HEK293 (cell line): ENCODE data around the gene KLHL10.
A peak's percentile ranks its signal among the peaks of the same experiment; 100 is the strongest.

ENCODE experiments used
- GLIS1 ChIP-seq: fragments of 450-650 bp; formaldehyde crosslinking; IDR thresholded peaks from 2 replicates; pipeline ENCODE4 v1.5.1; 2016; ENCODE audit warnings: missing biosample characterization, missing genetic modification characterization
- HOXA7 ChIP-seq: sonication (generic); formaldehyde crosslinking; IDR thresholded peaks from 2 replicates; pipeline ENCODE4 v1.8.1; 2022; ENCODE audit warnings: missing genetic modification reagents, borderline replicate concordance
- KLF10 ChIP-seq: fragments of 450-650 bp; IDR thresholded peaks from 2 replicates; pipeline ENCODE4 v1.5.1; 2018; ENCODE audit warnings: missing biosample characterization, mild to moderate bottlenecking, missing genetic modification characterization
- MZF1 ChIP-seq: fragments of 450-650 bp; formaldehyde crosslinking; IDR thresholded peaks from 2 replicates; pipeline ENCODE4 v1.5.1; 2017; ENCODE audit warnings: missing biosample characterization, missing genetic modification characterization, borderline replicate concordance
- SETDB1 ChIP-seq: IDR thresholded peaks from one replicate; pipeline ENCODE4 v1.6.1; 2017; ENCODE audit warnings: mild to moderate bottlenecking, low read length, moderate library complexity, mixed read lengths; ENCODE audit not compliant: insufficient read length
- SP2 ChIP-seq: fragments of 450-650 bp; formaldehyde crosslinking; IDR thresholded peaks from 2 replicates; pipeline ENCODE4 v1.5.1; 2016; ENCODE audit warnings: missing biosample characterization, missing genetic modification characterization
- ZBTB48 ChIP-seq: fragments of 450-650 bp; formaldehyde crosslinking; IDR thresholded peaks from 2 replicates; pipeline ENCODE4 v1.5.1; 2016; ENCODE audit warnings: missing biosample characterization, missing genetic modification characterization
- ZBTB8A ChIP-seq: fragments of 450-650 bp; formaldehyde crosslinking; IDR thresholded peaks from 2 replicates; pipeline ENCODE4 v1.5.1; 2016; ENCODE audit warnings: missing biosample characterization, missing genetic modification characterization
- ZNF132 ChIP-seq: fragments of 450-650 bp; formaldehyde crosslinking; IDR thresholded peaks from 2 replicates; pipeline ENCODE4 v1.5.1; 2017; ENCODE audit warnings: missing biosample characterization, missing genetic modification characterization, borderline replicate concordance
- ZNF184 ChIP-seq: fragments of 450-650 bp; IDR thresholded peaks from 2 replicates; pipeline ENCODE4 v1.5.1; 2018; ENCODE audit warnings: missing biosample characterization, mild to moderate bottlenecking, missing genetic modification characterization
- ZNF2 ChIP-seq: fragments of 450-650 bp; formaldehyde crosslinking; IDR thresholded peaks from 2 replicates; pipeline ENCODE4 v1.5.1; 2016; ENCODE audit warnings: missing biosample characterization, missing genetic modification characterization
- ZNF239 ChIP-seq: fragments of 450-650 bp; formaldehyde crosslinking; IDR thresholded peaks from 2 replicates; pipeline ENCODE4 v1.5.1; 2016; ENCODE audit warnings: missing biosample characterization, missing genetic modification characterization
- ZNF324 ChIP-seq: fragments of 450-650 bp; formaldehyde crosslinking; IDR thresholded peaks from 2 replicates; pipeline ENCODE4 v1.5.1; 2016; ENCODE audit warnings: missing biosample characterization, missing genetic modification characterization
- ZNF366 ChIP-seq: fragments of 450-650 bp; formaldehyde crosslinking; conservative IDR thresholded peaks from 2 replicates; pipeline ENCODE4 v1.5.1; 2016; ENCODE audit warnings: missing biosample characterization, missing genetic modification characterization
- ZNF585B ChIP-seq: fragments of 450-650 bp; formaldehyde crosslinking; IDR thresholded peaks from 2 replicates; pipeline ENCODE4 v1.5.1; 2016; ENCODE audit warnings: missing biosample characterization, missing genetic modification characterization
- ZNF610 ChIP-seq: fragments of 450-650 bp; formaldehyde crosslinking; IDR thresholded peaks from 2 replicates; pipeline ENCODE4 v1.5.1; 2016; ENCODE audit warnings: missing biosample characterization, missing genetic modification characterization, borderline replicate concordance
- ZNF747 ChIP-seq: fragments of 450-650 bp; formaldehyde crosslinking; IDR thresholded peaks from 2 replicates; pipeline ENCODE4 v1.5.1; 2016; ENCODE audit warnings: missing biosample characterization, missing genetic modification characterization
- ZNF776 ChIP-seq: fragments of 450-650 bp; formaldehyde crosslinking; IDR thresholded peaks from 2 replicates; pipeline ENCODE4 v1.5.0; 2017; ENCODE audit warnings: missing biosample characterization, missing genetic modification characterization, borderline replicate concordance
- TF ChIP-seq, protein P1 (sequence below): fragments of 450-650 bp; formaldehyde crosslinking; IDR thresholded peaks from 2 replicates; pipeline ENCODE4 v1.5.1; 2017; ENCODE audit warnings: missing biosample characterization, mild to moderate bottlenecking, missing genetic modification characterization, moderate library complexity
- TF ChIP-seq, protein P2 (sequence below): fragments of 450-650 bp; formaldehyde crosslinking; IDR thresholded peaks from 2 replicates; pipeline ENCODE4 v1.5.1; 2017; ENCODE audit warnings: missing biosample characterization, missing genetic modification characterization
- TF ChIP-seq, protein P3 (sequence below): fragments of 450-650 bp; formaldehyde crosslinking; IDR thresholded peaks from 2 replicates; pipeline ENCODE4 v1.5.1; 2017; ENCODE audit warnings: missing biosample characterization, missing genetic modification characterization
- TF ChIP-seq, protein P4 (sequence below): fragments of 450-650 bp; formaldehyde crosslinking; IDR thresholded peaks from 2 replicates; pipeline ENCODE4 v1.5.1; 2016; ENCODE audit warnings: missing biosample characterization, missing genetic modification characterization
- TF ChIP-seq, protein P5 (sequence below): fragments of 450-650 bp; formaldehyde crosslinking; IDR thresholded peaks from 2 replicates; pipeline ENCODE4 v1.5.1; 2016; ENCODE audit warnings: missing biosample characterization, missing genetic modification characterization, borderline replicate concordance
- TF ChIP-seq, protein P6 (sequence below): fragments of 450-650 bp; formaldehyde crosslinking; IDR thresholded peaks from 2 replicates; pipeline ENCODE4 v1.5.1; 2016; ENCODE audit warnings: missing biosample characterization, missing genetic modification characterization

KLHL10 gene

DNA sequence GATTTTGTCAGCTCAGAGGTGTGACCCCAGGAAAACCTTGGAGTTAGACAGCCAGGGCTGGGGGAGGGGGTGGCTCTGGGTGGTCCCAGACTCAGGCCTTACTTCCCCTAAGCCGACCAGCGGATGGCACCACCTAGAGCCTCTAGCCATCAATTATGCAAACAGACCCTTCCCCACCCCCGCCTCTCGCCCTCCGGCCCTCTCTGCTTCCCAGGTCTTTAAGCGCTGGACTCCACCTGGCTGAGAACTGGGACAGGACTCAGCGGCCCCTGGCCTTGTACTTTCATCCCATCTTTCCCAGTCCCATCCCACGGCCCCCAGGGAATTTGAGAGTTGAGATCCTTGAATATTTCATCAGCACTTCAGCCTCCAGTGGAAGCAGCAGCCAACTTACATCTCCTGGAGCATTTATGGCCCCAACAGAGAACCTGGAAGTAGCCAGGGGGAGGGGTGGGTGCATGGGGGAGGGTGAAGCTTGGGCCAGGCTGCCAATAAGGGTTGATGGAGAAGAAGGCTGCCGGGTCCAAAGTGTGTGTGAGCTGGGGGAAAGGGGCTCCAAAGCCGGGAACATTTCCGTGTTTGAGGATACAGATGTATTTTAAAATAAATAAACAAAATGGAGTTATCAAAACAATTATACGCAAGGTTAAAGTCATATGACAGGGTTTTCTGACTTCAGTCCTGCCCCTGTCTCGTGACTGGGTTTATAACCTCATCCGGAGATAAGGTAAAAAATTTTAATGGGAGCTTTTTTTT, 43.7 kb upstream of the KLHL10 start (continued):
- TF ChIP-seq ZNF239 (tag by site-specific recombination) (no peak), ZNF366 (peak; percentile 62; the same call in 1 of the 2 replicates), ZNF132 (no peak), ZNF2 (tag by site-specific recombination) (no peak), ZNF585B (tag by site-specific recombination) (no peak), HOXA7 (CRISPR knock-in tag) (no peak), ZBTB48 (tag by site-specific recombination) (0 out of 2 replicates have a peak, but pooled peaks have one; percentile 16), GLIS1 (tag by site-specific recombination) (no peak; the same call in none of the 2 replicates), SP2 (tag by site-specific recombination) (peak; percentile 29), ZNF747 (tag by site-specific recombination) (no peak), SETDB1 (no peak), ZNF184 (tag by site-specific recombination) (0 out of 2 replicates have a peak, but pooled peaks have one; percentile 38), ZBTB8A (peak; percentile 26; the same call in 1 of the 2 replicates), KLF10 (tag by site-specific recombination) (peak; percentile 69), ZNF610 (tag by site-specific recombination) (no peak; the same call in 1 of the 2 replicates), ZNF324 (tag by site-specific recombination) (no peak), MZF1 (tag by site-specific recombination) (no peak), ZNF776 (tag by site-specific recombination) (no peak)
- TF ChIP-seq, protein P1, sequence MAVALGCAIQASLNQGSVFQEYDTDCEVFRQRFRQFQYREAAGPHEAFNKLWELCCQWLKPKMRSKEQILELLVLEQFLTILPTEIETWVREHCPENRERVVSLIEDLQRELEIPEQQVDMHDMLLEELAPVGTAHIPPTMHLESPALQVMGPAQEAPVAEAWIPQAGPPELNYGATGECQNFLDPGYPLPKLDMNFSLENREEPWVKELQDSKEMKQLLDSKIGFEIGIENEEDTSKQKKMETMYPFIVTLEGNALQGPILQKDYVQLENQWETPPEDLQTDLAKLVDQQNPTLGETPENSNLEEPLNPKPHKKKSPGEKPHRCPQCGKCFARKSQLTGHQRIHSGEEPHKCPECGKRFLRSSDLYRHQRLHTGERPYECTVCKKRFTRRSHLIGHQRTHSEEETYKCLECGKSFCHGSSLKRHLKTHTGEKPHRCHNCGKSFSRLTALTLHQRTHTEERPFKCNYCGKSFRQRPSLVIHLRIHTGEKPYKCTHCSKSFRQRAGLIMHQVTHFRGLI (tag by site-specific recombination), result no peak
- TF ChIP-seq, protein P2, sequence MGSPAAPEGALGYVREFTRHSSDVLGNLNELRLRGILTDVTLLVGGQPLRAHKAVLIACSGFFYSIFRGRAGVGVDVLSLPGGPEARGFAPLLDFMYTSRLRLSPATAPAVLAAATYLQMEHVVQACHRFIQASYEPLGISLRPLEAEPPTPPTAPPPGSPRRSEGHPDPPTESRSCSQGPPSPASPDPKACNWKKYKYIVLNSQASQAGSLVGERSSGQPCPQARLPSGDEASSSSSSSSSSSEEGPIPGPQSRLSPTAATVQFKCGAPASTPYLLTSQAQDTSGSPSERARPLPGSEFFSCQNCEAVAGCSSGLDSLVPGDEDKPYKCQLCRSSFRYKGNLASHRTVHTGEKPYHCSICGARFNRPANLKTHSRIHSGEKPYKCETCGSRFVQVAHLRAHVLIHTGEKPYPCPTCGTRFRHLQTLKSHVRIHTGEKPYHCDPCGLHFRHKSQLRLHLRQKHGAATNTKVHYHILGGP (tag by site-specific recombination), result 0 out of 2 replicates have a peak, but pooled peaks have one; percentile 32
- TF ChIP-seq, protein P3, sequence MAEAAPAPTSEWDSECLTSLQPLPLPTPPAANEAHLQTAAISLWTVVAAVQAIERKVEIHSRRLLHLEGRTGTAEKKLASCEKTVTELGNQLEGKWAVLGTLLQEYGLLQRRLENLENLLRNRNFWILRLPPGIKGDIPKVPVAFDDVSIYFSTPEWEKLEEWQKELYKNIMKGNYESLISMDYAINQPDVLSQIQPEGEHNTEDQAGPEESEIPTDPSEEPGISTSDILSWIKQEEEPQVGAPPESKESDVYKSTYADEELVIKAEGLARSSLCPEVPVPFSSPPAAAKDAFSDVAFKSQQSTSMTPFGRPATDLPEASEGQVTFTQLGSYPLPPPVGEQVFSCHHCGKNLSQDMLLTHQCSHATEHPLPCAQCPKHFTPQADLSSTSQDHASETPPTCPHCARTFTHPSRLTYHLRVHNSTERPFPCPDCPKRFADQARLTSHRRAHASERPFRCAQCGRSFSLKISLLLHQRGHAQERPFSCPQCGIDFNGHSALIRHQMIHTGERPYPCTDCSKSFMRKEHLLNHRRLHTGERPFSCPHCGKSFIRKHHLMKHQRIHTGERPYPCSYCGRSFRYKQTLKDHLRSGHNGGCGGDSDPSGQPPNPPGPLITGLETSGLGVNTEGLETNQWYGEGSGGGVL, result peak; percentile 44; the same call in 1 of the 2 replicates
- TF ChIP-seq, protein P4, sequence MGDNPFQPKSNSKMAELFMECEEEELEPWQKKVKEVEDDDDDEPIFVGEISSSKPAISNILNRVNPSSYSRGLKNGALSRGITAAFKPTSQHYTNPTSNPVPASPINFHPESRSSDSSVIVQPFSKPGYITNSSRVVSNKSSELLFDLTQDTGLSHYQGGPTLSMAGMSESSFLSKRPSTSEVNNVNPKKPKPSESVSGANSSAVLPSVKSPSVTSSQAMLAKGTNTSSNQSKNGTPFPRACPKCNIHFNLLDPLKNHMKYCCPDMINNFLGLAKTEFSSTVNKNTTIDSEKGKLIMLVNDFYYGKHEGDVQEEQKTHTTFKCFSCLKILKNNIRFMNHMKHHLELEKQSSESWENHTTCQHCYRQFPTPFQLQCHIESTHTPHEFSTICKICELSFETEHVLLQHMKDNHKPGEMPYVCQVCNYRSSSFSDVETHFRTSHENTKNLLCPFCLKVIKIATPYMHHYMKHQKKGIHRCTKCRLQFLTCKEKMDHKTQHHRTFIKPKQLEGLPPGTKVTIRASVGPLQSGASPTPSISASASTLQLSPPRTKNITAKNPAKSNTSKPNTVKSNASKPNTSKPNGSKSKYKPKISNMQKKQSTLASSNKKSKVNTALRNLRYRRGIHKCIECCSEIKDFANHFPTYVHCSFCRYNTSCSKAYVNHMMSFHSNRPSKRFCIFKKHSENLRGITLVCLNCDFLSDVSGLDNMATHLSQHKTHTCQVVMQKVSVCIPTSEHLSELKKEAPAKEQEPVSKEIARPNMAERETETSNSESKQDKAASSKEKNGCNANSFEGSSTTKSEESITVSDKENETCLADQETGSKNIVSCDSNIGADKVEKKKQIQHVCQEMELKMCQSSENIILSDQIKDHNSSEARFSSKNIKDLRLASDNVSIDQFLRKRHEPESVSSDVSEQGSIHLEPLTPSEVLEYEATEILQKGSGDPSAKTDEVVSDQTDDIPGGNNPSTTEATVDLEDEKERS (tag by site-specific recombination), result no peak
- TF ChIP-seq, protein P5, sequence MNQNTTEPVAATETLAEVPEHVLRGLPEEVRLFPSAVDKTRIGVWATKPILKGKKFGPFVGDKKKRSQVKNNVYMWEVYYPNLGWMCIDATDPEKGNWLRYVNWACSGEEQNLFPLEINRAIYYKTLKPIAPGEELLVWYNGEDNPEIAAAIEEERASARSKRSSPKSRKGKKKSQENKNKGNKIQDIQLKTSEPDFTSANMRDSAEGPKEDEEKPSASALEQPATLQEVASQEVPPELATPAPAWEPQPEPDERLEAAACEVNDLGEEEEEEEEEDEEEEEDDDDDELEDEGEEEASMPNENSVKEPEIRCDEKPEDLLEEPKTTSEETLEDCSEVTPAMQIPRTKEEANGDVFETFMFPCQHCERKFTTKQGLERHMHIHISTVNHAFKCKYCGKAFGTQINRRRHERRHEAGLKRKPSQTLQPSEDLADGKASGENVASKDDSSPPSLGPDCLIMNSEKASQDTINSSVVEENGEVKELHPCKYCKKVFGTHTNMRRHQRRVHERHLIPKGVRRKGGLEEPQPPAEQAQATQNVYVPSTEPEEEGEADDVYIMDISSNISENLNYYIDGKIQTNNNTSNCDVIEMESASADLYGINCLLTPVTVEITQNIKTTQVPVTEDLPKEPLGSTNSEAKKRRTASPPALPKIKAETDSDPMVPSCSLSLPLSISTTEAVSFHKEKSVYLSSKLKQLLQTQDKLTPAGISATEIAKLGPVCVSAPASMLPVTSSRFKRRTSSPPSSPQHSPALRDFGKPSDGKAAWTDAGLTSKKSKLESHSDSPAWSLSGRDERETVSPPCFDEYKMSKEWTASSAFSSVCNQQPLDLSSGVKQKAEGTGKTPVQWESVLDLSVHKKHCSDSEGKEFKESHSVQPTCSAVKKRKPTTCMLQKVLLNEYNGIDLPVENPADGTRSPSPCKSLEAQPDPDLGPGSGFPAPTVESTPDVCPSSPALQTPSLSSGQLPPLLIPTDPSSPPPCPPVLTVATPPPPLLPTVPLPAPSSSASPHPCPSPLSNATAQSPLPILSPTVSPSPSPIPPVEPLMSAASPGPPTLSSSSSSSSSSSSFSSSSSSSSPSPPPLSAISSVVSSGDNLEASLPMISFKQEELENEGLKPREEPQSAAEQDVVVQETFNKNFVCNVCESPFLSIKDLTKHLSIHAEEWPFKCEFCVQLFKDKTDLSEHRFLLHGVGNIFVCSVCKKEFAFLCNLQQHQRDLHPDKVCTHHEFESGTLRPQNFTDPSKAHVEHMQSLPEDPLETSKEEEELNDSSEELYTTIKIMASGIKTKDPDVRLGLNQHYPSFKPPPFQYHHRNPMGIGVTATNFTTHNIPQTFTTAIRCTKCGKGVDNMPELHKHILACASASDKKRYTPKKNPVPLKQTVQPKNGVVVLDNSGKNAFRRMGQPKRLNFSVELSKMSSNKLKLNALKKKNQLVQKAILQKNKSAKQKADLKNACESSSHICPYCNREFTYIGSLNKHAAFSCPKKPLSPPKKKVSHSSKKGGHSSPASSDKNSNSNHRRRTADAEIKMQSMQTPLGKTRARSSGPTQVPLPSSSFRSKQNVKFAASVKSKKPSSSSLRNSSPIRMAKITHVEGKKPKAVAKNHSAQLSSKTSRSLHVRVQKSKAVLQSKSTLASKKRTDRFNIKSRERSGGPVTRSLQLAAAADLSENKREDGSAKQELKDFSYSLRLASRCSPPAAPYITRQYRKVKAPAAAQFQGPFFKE, result no peak
- TF ChIP-seq, protein P6, sequence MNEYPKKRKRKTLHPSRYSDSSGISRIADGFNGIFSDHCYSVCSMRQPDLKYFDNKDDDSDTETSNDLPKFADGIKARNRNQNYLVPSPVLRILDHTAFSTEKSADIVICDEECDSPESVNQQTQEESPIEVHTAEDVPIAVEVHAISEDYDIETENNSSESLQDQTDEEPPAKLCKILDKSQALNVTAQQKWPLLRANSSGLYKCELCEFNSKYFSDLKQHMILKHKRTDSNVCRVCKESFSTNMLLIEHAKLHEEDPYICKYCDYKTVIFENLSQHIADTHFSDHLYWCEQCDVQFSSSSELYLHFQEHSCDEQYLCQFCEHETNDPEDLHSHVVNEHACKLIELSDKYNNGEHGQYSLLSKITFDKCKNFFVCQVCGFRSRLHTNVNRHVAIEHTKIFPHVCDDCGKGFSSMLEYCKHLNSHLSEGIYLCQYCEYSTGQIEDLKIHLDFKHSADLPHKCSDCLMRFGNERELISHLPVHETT, result peak; percentile 43; the same call in 1 of the 2 replicates
